Measurements from ENCODE around the gene C11orf24. TPM values are rescaled to one million over a fixed set of nuclear protein-coding genes. Genes with fewer than 3 reads are reported as not detected.
"Not testable (repeated sequence)": the region's sequence is repeated elsewhere in the genome, so short reads cannot be mapped to it uniquely, and the experiment has no call there.

Gene C11orf24
- total RNA-seq, 2 donors from 2014 or later, result 31.7 to 36.5 TPM

GRCh38 chr11:68303083-68303482 lies 31.3 kb upstream of the C11orf24 start:
- DNase-seq (ENCODE audit: low spot score in 2 of 2), result no peak
- ATAC-seq, result no peak
- no peaks in the 10 kb centered on the region for H3K36me3 Mint-ChIP-seq
- H3K27ac Mint-ChIP-seq, result no peak overlapping the region
- no peaks in the 10 kb centered on the region for H3K9me3 Mint-ChIP-seq

GRCh38 chr11:68302670-68303069 lies 30.9 kb upstream of the C11orf24 start:
- H3K27ac Mint-ChIP-seq, result no peak overlapping the region
- DNase-seq (ENCODE audit: low spot score in 2 of 2) (no peak), ATAC-seq (no peak)
- H3K9me3 Mint-ChIP-seq, result no peaks in the 10 kb centered on the region
- H3K36me3 Mint-ChIP-seq, result no peaks in the 10 kb centered on the region

- Mint-ChIP-seq H3K27ac (no peak overlapping the region), H3K36me3 (no peaks in the 10 kb centered on the region), H3K9me3 (no peaks in the 10 kb centered on the region)
- ATAC-seq (no peak), DNase-seq (ENCODE audit: low spot score in 2 of 2) (no peak)
Observed at GRCh38 chr11:68302256-68302655, 30.5 kb upstream of the C11orf24 start.

- ATAC-seq (no peak), DNase-seq (ENCODE audit: low spot score in 2 of 2) (no peak)
- H3K9me3 Mint-ChIP-seq, result no peaks in the 10 kb centered on the region
- no peak overlapping the region for H3K27ac Mint-ChIP-seq
- H3K36me3 Mint-ChIP-seq, result no peaks in the 10 kb centered on the region
Observed at GRCh38 chr11:68300076-68300830, 28.5 kb upstream of the C11orf24 start.

- not testable (repeated sequence) for H3K36me3 Mint-ChIP-seq; DNase-seq (ENCODE audit: low spot score in 2 of 2); ATAC-seq; H3K27ac Mint-ChIP-seq; H3K9me3 Mint-ChIP-seq
Observed at GRCh38 chr11:68299517-68299879, 27.7 kb upstream of the C11orf24 start.

GRCh38 chr11:68298659-68299516 lies 27.1 kb upstream of the C11orf24 start:
- ATAC-seq (no peak), DNase-seq (ENCODE audit: low spot score in 2 of 2) (no peak)
- Mint-ChIP-seq H3K9me3 (no peaks in the 10 kb centered on the region), H3K27ac (no peak overlapping the region), H3K36me3 (no peaks in the 10 kb centered on the region)

- DNase-seq (ENCODE audit: low spot score in 2 of 2), result peak; percentile 77 to 87
- peak; percentile 98 to 99 for ATAC-seq
- Mint-ChIP-seq H3K27ac (no peak overlapping the region), H3K36me3 (no peaks in the 10 kb centered on the region), H3K9me3 (no peaks in the 10 kb centered on the region)
Observed at GRCh38 chr11:68297812-68298658, 26.3 kb upstream of the C11orf24 start.

GRCh38 chr11:68297494-68297811 lies 25.7 kb upstream of the C11orf24 start:
- no peak overlapping the region for H3K27ac Mint-ChIP-seq
- DNase-seq (ENCODE audit: low spot score in 2 of 2) (no peak), ATAC-seq (no peak)
- no peaks in the 10 kb centered on the region for H3K36me3 Mint-ChIP-seq
- H3K9me3 Mint-ChIP-seq, result no peaks in the 10 kb centered on the region

- DNase-seq (ENCODE audit: low spot score in 2 of 2), result no peak
- Mint-ChIP-seq H3K36me3 (no peaks in the 10 kb centered on the region), H3K27ac (no peak overlapping the region), H3K9me3 (no peaks in the 10 kb centered on the region)
- ATAC-seq, result no peak
Observed at GRCh38 chr11:68297052-68297378, 25.2 kb upstream of the C11orf24 start.

GRCh38 chr11:68296344-68297051 lies 24.7 kb upstream of the C11orf24 start:
- ATAC-seq, result no peak
- H3K27ac Mint-ChIP-seq, result no peak overlapping the region
- no peaks in the 10 kb centered on the region for H3K36me3 Mint-ChIP-seq

GRCh38 chr11:68295940-68296339 lies 24.2 kb upstream of the C11orf24 start:
- H3K9me3 Mint-ChIP-seq, result no peaks in the 10 kb centered on the region
- H3K36me3 Mint-ChIP-seq, result no peaks in the 10 kb centered on the region
- DNase-seq (ENCODE audit: low spot score in 2 of 2) (no peak), ATAC-seq (no peak)
- no peak overlapping the region for H3K27ac Mint-ChIP-seq

More at GRCh38 chr11:68296344-68297051, 24.7 kb upstream of the C11orf24 start:
- no peaks in the 10 kb centered on the region for H3K9me3 Mint-ChIP-seq
- no peak for DNase-seq (ENCODE audit: low spot score in 2 of 2)

- DNase-seq (ENCODE audit: low spot score in 2 of 2), result no peak
- no peaks in the 10 kb centered on the region for H3K9me3 Mint-ChIP-seq
- ATAC-seq, result no peak
- H3K27ac Mint-ChIP-seq, result no peak overlapping the region
- no peaks in the 10 kb centered on the region for H3K36me3 Mint-ChIP-seq
Observed at GRCh38 chr11:68295271-68295670, 23.5 kb upstream of the C11orf24 start.

GRCh38 chr11:68293708-68294107 lies 21.9 kb upstream of the C11orf24 start:
- Mint-ChIP-seq H3K36me3 (peaks cover 0 to 5% of the 10 kb centered on the region in 2 donors), H3K27ac (no peak overlapping the region), H3K9me3 (peaks cover 0 to 4% of the 10 kb centered on the region in 2 donors)
- ATAC-seq (no peak), DNase-seq (ENCODE audit: low spot score in 2 of 2) (no peak)

GRCh38 chr11:68289456-68289855 lies 17.7 kb upstream of the C11orf24 start:
- Mint-ChIP-seq H3K36me3 (peaks cover 5 to 11% of the 10 kb centered on the region in 2 donors), H3K9me3 (peaks cover 4 to 9% of the 10 kb centered on the region in 2 donors), H3K27ac (no peak overlapping the region)
- ATAC-seq, result no peak
- no peak for DNase-seq (ENCODE audit: low spot score in 2 of 2)

GRCh38 chr11:68287419-68287818 lies 15.6 kb upstream of the C11orf24 start:
- DNase-seq (ENCODE audit: low spot score in 2 of 2) (no peak), ATAC-seq (no peak)
- Mint-ChIP-seq H3K27ac (no peak overlapping the region), H3K9me3 (peaks cover 6 to 18% of the 10 kb centered on the region in 2 donors), H3K36me3 (peaks cover 8 to 26% of the 10 kb centered on the region in 2 donors)

- H3K9me3 Mint-ChIP-seq, result peaks cover 6 to 15% of the 10 kb centered on the region in 2 donors
- ATAC-seq; DNase-seq (ENCODE audit: low spot score in 2 of 2): not testable (repeated sequence)
- H3K36me3 Mint-ChIP-seq, result peaks cover 8 to 23% of the 10 kb centered on the region in 2 donors
- peak overlapping the region in 1 of 2 donors; percentile 3 for H3K27ac Mint-ChIP-seq
Observed at GRCh38 chr11:68284588-68284987, 12.8 kb upstream of the C11orf24 start.
